GM18951 (cell line): ENCODE results near the gene PRKRIP1.

ENCODE experiments used
- POLR2A ChIP-seq: IDR thresholded peaks from 4 replicates; pipeline ENCODE4 v1.6.1; 2011; ENCODE audit warnings: mild to moderate bottlenecking; ENCODE audit not compliant: insufficient read length, insufficient read depth; ENCODE audit errors: extremely low read depth
- in situ Hi-C: fragments of 300-500 bp; cut with MboI; formaldehyde crosslinking; loops from one replicate; pipeline ENCODE4 v1.12.0; 2022; ENCODE audit warnings: low sequenced_read_pairs, mixed read lengths, inconsistent platforms; ENCODE audit not compliant: unreplicated experiment

The PRKRIP1 gene

DNA sequence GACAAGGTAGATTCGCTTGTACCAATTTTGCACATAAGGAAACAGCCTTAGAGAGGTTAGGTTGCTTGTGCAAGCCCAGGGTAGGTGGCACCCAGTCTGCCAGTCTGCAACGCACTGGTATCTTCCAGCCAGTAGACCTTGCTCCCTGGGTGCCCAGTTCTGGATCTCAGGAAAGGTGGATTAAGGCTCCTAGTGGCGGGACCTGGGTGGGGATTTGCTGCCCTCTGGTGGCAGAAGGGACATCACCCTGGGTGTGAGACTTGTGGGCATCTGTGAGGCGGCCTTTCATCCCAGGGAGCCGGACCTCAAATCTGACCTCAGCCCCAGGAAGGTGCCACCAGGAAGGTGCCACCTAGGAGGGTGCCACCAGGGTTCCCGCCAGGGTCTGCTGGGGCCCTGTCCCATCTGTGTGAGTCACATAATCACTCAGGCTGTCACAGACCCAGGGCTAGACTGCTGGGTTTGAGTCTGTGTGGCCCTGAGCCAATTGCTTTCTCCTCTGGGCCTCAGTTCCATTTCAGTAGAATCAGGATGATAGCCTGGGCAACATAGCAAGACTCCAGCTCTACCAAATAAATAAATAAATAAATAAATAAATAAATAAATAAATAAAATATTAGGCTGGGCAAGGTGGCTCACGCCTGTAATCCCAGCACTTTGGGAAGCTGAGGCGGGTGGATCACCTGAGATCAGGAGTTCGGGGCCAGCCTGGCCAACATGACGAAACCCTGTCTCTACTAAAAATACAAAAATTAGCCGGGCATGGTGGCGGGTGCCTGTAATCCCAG, 5.3 kb upstream of the PRKRIP1 start:
- TF ChIP-seq POLR2A, result no peak
- in situ Hi-C loops, result no loop called here

DNA sequence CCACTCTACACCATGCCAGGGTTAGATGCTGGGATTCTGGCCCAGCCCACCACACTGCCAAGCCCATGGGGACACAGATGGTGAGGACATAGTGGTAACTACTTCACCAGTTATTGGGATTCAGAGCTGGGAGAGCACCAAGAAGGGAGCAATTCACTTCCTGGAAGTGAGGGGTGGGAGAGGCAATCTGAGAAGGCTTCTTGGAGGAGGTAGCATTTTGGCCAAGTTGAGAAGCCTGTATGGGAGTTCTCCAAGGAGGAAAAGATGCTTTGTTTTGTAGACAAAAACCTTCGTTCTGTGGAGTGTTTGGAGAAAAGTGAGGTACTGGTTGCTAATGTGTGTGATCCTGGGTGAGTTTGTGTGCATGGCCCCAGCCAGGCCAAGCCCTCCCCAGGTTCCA, 3.8 kb upstream of the PRKRIP1 start:
- in situ Hi-C loops, result no loop called here

DNA sequence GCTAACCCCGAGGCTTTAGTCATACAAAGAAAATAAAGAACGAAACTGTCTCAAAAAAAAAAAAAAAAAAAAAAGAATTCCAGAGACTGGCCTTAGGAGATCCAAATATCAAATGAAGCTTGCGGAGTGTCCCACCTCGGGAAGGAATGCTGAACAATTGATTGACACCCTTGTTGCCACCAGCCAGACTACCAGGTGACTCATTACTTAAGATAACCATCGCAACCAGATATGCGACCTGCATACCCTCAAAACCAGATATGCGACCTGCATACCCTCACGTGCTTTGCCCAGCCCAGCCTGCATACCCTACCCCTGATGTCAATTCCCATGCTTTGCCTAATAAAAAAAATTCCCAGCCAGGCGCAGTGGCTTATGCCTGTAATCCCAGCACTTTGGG, 2.7 kb upstream of the PRKRIP1 start:
- in situ Hi-C loops, result no loop called here
- no peak for TF ChIP-seq POLR2A

More for the DNA sequence above, 3.8 kb upstream of the PRKRIP1 start:
- TF ChIP-seq POLR2A, result no peak

DNA sequence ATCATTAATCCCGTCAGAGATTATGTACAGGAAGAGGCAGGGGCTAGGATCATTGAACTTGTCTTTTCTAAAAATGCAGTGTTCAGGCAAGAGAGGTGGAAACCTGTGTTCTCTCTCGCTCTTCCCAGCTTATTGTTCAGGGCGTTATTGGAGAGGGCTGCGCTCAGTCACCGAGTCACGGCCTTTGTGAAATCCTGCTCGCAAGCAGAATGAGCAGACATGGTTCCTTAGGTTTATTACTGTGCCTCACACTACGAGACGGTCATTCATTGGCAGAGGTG, 631 bp upstream of the PRKRIP1 start:
- TF ChIP-seq POLR2A, result no peak
- in situ Hi-C loops, result no loop called here

DNA sequence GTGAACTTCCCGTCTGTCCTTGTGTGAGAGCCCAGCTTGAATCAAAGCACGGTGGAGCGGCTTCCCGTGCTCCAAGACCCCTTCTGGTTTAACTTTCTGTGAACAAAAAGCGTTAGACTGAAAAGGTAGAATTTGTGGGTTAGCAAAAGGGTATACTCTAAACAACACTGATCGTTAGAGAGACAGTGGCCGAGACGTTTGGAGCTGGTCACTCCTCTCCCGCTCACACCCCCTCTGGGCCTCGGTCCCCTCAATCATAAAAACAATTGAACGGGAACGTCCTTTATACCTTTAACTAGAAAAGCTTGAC, 502 bp downstream of the PRKRIP1 start:
- in situ Hi-C loops, result no loop called here

DNA sequence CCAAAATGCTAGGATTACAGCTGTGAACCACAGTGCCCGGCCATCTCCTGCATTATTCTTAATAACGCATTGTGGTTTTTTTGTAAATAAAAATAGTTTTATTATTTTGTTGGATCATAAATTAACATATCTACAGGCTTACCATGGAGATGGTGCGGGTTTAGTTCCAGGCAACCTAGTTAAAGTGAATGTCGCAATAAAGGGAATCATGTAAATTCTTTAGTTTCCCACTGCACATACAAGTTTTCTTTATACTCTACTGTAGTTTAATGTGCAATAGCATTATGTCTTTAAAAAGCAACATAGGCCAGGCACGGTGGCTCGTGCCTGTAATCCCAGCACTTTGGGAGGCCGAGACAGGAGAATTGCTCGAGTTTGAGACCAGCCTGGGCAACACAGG, 2.4 kb downstream of the PRKRIP1 start:
- TF ChIP-seq POLR2A, result no peak
- in situ Hi-C loops, result no loop called here

More for the DNA sequence above, 502 bp downstream of the PRKRIP1 start:
- no peak for TF ChIP-seq POLR2A

DNA sequence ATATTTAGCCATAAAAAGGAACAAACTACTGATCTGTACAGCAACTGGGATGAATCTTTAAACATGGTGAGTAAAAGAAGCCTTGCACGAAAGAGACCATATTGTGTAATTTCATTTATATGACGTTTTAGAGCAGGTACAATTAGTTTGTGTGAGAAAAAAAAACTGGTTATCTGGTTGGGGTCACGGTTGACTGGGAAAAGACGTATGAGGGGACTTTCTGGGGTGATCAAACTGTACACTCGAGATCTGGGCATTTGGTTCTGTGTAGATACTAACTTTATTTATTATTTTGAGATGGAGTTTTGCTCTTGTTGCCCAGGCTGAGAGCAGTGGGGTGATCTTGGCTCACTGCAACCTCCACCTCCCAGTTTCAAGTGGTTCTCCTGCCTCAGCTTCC, 4.2 kb downstream of the PRKRIP1 start:
- TF ChIP-seq POLR2A, result no peak
- in situ Hi-C loops, result no loop called here

DNA sequence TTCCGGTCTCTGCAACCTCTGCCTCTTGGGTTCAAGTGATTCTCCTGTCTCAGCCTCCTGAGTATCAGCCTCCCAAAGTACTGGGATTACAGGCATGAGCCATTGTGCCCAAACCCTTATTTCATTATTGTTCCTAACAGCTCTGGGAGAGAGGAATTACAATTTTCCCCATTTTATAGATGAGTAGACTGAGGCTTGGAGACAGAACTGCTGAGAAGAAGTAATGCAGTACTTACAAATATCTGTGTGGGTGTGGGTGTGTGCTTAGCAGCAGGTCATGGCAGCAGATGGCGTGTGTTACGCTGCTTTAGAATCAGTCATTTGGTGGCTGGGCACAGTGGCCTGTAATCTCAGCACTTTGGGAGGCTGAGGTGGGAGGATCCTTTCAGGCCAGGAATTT, 7.4 kb downstream of the PRKRIP1 start:
- in situ Hi-C loops, result no loop called here
- no peak for TF ChIP-seq POLR2A

DNA sequence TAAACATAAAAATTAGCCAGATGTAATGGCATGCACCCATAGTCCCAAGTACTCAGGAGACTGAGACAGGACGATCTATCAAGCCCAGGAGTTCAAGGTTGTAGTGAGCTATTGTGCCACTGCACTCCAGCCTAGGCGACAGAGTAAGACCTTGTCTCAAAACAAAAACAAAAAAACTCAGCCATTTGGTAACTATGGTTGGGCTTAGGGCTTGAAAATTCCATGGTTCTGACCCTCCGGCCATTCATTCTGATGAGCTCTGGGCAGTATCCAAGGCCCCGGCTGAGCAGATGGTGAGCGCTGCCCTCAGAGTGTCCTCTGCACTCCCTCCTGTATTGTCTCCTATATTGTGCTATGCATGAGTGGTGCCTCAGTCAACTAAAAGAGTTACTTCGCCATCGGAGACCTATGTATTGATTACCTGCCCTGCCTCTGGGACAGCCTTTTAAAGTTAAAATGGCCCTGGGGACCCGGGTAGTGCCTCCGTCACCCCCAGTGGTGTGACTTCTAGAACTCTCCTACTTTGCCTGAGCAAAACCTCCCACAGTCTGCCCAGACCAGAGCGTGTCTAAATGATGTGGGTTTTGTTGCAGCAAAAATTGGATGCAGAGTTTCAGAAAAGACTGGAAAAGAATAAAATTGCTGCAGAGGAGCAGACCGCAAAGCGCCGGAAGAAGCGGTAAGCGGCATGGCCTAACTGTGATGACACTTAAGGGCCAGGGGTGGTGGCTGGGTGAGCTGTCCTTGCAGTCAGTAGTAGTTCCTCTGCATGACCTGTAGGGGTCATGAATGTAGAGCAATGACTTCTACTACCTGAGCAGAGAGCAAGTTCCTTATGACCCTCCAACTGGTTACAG, 8.1 kb downstream of the PRKRIP1 start:
- no peak for TF ChIP-seq POLR2A
- in situ Hi-C loops, result no loop called here

DNA sequence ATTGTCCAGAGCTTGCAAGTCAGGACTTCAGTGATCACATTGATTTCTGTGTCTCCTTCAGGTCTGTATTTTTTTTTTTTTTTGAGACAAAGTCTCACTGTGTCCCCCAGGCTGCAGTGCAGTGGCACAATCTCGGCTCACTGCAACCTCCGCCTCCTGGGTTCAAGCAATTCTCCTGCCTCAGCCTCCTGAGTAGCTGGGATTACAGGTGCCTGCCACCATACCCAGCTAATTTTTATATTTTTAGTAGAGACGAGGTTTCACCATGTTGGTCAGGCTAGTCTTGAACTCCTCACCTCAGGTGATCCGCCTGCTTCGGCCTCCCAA, 8.7 kb downstream of the PRKRIP1 start:
- in situ Hi-C loops, result loop anchor here (5.0 kb wide), 1 partner anchor 42 kb away; no protein-coding TSS in a partner anchor

DNA sequence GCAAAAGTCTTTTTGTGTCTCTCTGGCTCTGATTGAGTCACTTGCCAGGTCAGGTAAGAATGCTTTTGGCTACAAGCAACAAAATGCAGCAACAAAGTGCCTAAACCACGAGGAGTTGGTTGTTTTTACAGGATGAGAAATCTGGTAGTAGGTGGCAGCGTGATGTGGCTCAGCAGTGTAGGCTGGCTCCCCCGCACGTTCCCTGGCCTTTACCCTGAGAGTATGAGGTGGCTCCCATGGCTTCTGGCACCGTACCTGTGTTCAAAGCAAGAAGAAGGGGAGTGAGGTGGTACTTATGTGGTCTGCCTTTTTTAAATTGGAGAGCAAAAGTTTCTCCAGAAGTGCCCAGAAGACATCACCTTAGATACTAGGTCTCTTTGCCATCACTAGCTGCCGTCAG, 11.7 kb downstream of the PRKRIP1 start:
- in situ Hi-C loops, result loop anchor here (5.0 kb wide), 1 partner anchor 39 kb away; no protein-coding TSS in a partner anchor
- TF ChIP-seq POLR2A, result no peak

DNA sequence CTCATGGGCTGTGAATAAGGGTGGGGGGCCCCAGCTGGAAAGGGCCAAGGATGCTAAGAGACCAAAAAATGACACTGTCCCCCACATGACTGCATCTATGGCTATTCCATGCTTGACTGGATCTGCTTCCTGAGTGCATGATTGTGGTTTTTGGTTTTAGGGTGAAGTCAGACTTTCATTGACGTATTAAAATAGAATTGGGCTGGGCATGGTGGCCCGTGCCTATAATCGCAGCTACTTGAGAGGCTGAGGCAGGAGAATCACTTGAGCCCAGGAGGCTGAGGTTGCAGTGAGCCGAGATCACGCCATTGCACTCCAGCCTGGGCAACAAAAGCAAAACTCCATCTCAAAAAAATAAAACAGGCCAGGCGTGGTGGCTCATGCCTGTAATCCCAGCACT, 12.4 kb downstream of the PRKRIP1 start:
- in situ Hi-C loops, result loop anchor here (5.0 kb wide), 1 partner anchor 39 kb away; no protein-coding TSS in a partner anchor

DNA sequence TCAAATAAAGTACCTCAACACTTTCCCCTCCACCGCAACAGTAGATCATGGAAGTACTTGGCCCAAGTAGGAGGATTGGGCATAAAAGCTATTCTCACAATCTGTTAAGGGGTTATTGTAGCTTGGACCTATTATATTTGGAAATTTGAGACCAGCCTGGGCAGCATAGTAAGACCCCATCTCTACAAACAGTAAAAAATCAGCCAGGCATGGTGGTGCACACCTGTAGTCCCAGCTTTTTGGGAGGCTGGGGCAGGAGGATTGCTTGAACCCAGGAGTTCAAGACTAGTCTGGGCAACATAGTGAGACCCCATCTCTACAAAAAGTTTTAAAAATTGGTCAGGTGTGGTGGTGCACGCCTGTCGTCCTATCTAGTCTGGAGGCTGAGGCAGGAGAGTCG, 13.2 kb downstream of the PRKRIP1 start:
- TF ChIP-seq POLR2A, result no peak
- in situ Hi-C loops, result loop anchor here (5.0 kb wide), 1 partner anchor 38 kb away; no protein-coding TSS in a partner anchor

DNA sequence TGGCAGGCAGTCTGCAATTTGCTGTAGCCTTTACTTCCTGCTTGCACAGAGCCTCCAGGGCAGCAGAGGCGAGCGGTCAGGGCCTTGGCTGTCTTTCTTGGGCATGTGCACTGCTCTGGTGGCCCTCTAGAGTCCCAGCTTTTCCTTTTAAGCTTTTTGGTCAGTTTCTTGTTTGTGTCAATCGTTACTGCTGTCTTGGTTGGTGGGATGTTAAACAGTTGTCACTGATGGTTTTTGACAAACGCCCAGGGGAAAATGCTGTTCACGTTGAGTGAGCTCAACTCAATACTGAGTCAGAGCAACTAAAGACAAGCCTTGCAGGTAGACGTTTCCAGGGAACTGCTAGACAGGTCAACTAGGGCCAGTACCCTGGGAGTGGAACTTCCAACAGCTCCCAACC, 14.0 kb downstream of the PRKRIP1 start:
- in situ Hi-C loops, result no loop called here
- no peak for TF ChIP-seq POLR2A

DNA sequence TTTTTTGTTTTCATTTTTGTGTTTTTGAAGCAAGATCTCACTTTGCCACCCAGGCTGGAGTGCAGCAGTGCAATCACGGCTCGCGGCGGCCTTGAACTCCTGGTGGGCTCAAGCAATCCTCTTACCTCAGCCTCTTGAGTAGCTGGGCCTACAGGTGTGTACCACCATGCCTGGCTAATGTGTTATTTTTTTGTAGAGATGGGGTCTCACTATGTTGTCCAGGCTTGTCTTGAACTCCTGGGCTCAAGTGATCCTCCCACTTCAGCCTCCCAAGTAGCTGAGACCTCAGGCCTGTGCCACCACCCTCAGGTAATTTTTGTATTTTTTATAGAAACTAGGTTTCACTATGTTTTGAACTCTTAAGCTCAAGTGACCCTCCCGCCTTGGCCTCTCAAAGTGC, 14.8 kb downstream of the PRKRIP1 start:
- in situ Hi-C loops, result no loop called here
- no peak for TF ChIP-seq POLR2A

DNA sequence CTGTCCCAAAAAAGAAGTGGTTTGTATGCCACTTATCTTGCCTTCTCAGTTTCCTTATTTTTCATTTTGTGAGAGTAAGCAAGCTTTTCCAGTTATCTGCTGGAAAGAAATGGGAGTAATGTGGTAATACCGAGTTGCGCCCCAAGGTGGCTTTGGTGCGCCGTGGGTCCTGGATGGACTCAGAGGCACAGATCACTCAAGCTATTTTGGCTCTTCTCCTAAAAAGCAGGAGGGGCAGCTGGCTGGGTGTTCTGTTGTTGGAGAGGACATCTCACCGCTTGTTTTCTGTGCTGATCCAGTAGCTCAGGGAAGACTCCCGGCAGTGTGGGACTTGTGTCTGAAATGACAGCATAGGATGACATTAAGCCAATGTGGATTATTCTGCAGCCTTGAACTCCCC, 16.4 kb downstream of the PRKRIP1 start:
- in situ Hi-C loops, result no loop called here
- TF ChIP-seq POLR2A, result no peak
